ENCODE results near the gene DNLZ.

- TF ChIP-seq LARP7 (IDR thresholded peaks at IDR 0.05) (no peak), CTCF (IDR thresholded peaks at IDR 0.05 in 2 of 3, conservative IDR thresholded peaks at IDR 0.05 in 1 of 3; ENCODE audit: control insufficient read depth in 2 of 3, extremely low read depth in 1 of 3, insufficient read depth in 1 of 3, low read depth in 3 of 3, low read length in 3 of 3) (no peak), ZBTB4 (CRISPR knock-in tag; IDR thresholded peaks at IDR 0.05) (no peak), POLR2A (IDR thresholded peaks at IDR 0.05; ENCODE audit: low read depth, low read length) (no peak), ESRRA (IDR thresholded peaks at IDR 0.05; ENCODE audit: low read length) (no peak), RFX5 (IDR thresholded peaks at IDR 0.05; ENCODE audit: low read depth, low read length) (no peak), POLR2AphosphoS2 (IDR thresholded peaks at IDR 0.05; ENCODE audit: low read depth, low read length) (no peak), SUPT20H (IDR thresholded peaks at IDR 0.05; ENCODE audit: borderline replicate concordance, control insufficient read depth, low read depth, low read length) (no peak), ATF7 (IDR thresholded peaks at IDR 0.05; ENCODE audit: low read depth) (no peak), SREBF2 (IDR thresholded peaks at IDR 0.05; ENCODE audit: low read length) (no peak), E2F8 (IDR thresholded peaks at IDR 0.05; ENCODE audit: low read depth, partially characterized antibody) (no peak), FOXK2 (IDR thresholded peaks at IDR 0.05) (no peak)
Observed at GRCh38 chr9:136333045-136333444, 30.5 kb downstream of the DNLZ start.

Measured in GM12878 (cell line).